GM19023 (cell line): ENCODE data around the gene FRMD4A.

Experiments
- ATAC-seq: cut with Tn5 transposase; IDR thresholded peaks from one replicate; pipeline ENCODE4 v1.9.1; 2021; ENCODE audit warnings: mild to moderate bottlenecking, moderate library complexity; ENCODE audit not compliant: unreplicated experiment

Gene FRMD4A

DNA sequence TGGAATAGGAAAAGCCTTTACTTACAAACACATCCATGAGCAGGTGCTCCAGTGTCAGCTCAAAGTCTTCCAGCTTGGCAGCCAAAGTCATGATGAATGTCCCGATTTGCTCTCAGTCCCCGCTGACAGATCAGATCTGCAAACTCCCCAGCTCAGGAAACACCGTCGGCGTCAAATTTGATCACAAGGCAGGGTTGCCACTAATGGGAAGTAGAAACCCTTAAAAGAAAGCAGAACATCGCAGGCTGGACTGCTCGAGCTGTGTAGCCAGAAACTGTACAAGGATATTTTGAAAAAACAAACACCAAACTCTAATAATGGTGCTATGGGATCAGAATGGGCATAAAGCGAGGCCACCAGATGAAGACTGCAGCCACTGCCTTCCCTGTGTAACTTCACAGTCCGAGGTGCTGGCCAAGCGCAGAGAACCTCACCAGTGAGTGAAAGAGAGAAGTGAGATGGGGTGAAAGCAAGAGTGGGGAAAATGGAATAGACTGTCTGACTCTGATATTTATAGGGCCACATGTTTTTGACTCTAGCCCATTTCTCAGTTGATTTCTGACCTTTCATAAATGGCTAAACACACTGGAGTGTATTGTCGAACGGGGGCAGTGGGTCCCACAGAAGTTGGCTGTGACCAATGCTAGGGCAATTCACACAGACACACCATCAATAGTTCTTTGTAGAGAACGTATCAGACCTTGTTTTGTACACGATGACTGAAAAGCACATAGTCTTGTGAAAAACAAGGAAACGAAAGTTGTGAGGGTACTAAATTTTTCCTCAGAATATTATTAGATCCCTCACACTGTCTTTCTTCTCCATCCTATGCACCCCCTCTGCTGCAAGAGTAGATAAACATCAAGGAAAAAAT is 306.2 kb downstream of the FRMD4A start:
- ATAC-seq = no peak

- ATAC-seq = no peak
Measured at GRCh38 chr10:14023673-14024328, 306.9 kb downstream of the FRMD4A start.

DNA sequence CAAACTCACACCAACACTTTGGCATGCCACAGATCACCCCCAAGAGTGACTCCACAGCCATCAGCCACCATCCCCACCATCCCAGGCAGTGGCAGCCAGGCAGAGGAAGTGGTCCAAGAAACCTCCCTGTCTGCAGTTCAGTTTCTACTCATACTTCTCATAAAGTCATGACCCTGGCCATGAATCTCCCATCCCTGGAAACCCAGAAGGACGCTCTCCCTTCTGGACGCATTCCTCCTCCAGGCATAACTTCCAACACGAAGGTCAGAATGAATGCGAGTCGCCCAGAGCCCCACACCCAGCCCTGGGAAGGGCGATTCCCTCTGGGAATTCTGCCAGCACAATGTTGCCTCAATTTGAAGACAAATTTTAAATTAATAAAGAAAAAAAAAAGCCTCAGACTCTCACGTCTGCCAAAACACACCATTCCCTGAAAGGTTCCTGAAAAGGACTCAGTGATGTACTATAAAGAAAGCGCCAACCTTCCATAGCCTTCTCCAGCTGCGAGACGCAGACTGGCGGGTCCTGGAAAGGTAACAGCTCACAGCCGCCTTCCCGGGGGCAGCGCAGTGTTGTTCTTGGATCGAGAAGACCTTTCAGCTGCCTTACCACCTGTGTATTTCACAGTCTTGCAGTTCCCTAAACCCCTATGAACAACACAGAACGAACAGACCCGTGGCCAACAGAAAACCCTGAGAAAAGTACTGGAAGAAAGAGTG is 307.6 kb downstream of the FRMD4A start:
- ATAC-seq = no peak

DNA sequence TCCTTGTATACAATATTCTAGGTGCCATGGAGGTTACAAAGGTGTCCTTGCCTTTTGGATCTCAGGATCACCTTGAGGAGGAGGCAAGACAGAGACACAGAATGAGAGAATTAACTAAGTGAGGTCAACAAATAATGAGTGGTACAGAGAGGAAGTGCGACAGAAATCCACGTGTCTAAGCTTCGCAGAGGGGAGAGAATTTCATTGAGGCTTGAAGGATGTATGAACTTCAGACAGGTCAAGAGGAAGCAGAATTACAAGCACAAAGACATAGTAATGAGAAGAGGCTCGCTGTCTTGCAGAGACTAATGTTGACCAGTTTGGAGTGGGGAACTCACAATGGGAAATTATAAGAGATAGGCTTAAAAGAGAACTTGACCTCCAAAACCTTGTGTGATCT is 308.7 kb downstream of the FRMD4A start:
- ATAC-seq = no peak

DNA sequence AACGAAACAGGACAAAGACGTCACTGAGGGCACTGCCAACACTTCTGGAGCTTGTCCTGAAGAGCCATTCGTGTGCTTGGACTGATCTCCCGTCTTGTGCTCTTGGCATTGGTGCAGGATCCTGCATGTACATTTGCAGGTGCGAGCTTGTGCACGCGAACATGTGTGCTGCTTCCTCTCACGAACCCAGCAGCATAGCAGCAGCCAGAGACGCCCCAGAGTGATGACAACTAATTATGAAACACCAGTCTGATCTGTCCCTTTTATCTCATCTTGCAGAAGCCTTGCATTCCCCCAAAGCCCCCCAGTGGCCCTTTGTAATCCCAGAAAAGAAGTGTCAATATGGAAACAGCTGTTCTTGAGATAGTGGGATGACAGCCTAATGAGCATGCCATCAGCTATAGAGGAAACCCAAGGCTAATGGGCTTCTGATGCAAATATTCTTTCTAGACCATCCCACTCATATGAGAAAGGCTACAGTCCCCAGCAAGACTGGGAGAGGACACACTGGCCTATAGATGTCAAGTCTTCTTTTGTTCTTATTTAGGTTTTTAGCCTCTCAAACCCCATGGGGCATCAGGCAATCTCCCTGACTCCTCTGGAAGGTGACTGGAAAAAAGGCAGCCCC is 310.6 kb downstream of the FRMD4A start:
- ATAC-seq = no peak

DNA sequence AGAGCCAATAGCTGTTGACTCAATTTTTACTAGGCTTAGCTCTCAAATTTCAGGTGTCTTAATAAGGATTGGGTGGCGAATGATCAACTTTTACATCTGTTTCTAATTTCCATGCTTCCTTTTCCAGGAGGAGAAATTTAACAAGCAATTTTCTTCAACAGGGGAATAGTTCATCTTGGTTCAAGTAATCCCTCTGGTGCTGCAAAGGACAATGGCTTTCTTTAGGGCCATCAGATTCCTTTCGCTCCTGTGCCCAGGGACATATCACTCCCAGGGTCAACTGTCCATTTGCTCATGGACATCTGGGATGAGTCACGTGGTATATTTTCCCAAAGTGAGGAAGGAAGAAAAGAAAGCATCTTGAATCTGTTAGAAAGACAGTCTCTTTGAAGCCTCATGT is 313.3 kb downstream of the FRMD4A start:
- ATAC-seq = no peak

DNA sequence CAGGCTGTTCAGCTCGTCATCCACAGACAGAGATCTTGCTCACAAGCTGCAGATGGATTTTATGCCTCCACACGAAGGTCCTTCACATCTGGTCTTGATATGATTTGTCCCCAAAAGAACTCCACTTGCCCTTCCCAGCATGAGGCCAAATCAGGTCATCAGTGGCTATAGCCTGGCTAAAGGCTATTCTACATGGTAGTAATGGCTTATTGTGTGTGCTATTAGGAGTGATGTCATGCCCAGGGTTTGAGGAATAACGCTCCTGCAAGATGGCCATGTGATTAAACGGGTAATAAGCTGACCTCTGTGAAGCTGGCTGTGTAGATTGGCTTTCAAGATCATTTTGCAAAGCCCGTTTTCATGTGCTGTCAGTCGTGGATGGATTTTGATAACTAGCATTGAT is 313.8 kb downstream of the FRMD4A start:
- ATAC-seq = no peak

DNA sequence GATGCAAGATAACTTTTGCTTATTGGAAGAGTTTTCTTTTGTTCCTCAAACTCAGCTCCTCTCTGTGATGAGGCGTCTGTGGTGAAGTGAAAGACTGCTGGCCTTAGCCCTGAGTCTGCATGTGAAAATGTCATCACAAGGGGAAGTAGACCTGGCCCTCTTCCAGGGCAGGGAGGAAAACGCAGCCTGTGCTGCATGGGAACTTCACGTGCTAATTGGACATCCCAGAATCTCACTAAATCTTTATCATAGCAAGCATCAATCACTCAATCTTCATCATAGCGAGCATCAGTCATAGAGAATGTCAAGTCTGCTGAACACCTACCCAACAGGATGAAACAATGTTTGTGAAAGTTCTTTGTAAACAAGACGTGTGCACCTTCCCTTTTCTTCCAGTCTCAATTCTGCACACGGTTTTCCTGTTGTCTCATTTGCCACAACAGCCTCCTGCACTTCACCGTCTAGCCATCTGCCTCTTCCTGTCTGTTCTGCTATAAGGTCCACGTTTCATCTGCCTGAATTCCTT is 314.6 kb downstream of the FRMD4A start:
- ATAC-seq = no peak

DNA sequence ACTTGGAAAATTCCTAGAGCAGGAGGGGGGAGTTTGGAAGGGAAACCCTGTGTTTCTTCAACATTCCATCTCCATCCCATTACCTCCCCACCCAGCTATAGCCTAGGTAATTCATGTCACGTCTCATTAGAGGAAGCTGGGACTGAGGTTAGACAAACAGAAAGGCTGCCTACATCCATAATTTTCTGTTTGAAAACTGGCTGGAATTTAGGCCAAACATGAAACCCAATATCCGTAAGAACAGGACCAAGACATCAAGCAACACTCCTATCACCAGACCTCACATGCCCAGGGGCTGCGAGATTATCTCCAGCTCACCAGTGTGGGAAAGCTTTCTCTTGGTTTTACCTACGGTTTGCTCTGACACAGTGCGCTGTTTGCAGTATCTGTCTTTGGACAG is 316.3 kb downstream of the FRMD4A start:
- ATAC-seq = no peak

DNA sequence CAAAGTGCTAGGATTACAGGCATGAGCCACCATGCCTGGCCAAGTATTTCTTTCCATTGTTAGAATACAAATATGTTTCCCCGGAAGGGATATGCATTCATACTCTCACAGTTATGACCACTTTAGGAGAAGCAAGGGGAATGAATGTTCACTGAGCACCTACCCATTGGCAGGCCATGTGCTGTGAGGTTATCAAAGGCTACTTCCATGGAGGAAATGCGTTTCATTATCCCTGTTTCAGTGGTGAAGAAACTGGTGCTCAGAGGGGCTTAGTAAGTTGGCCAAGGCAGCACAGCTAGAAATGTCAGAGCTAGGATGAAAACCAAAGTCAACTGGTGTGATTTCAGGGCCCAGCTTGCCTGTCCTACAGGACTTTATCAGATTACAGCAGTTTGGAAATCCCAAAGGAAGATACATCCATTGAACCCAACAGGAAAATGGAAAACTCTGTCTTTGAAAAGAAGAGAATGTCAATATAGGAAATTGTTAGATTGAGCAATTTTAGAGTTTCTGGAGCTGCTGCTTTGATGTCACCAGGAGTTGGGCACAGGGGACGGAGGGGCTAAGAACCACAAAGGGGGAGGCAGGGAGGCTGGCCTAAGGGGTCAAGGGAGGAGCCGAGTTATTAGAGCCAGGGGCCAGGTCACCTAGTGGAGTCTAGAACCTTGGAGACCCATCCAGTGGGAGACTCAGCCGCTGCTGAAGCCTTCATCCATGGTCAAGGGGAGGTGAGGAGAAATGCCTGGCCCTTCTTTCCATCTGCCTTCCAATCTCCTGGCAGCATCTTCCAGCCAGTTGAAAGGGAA is 319.8 kb downstream of the FRMD4A start:
- ATAC-seq = no peak

DNA sequence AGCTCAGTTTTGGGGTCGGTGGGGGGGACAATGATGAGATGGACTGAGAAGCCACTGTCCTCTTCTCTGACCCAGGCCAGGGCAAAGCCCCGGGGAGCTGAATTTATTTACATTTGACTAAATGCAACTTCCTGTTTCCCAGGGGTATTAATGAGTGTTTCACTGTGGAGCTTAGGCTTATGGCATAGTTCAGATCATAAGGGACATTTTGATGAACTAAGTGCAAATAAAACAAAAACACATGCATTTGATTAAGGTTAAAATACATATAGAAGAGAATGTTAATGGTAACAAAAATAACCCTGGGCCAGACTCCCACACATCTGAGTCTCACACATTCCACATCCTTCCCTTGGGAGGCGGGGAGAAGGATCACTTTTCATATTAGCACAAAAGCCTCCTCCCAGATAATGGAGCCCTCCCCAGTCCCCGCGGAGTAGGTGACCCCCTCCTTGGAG is 320.6 kb downstream of the FRMD4A start:
- ATAC-seq = no peak

- ATAC-seq = peak; percentile 54
Measured at GRCh38 chr10:14009371-14010100, 321.2 kb downstream of the FRMD4A start.

GRCh38 chr10:14008740-14009080 is 322.0 kb downstream of the FRMD4A start:
- no peak for ATAC-seq

DNA sequence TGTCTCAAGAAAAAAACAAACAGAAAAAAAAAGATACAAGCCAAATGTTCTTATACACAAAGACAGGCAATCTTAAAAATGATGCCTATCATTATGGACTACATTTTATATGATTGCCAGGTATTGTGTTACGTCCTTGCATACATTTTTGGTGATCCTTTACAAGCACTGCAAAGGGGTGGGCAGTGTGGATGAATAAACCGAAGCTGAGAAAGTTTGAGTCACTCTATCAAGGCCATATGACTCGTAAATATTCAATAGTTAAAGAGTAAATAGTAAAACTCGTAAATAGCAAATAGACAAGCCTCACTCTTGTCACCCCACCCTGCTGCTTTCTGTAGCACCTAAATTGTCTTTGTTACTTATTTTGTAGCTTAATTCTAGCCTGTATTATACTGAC is 326.2 kb downstream of the FRMD4A start:
- ATAC-seq = no peak

DNA sequence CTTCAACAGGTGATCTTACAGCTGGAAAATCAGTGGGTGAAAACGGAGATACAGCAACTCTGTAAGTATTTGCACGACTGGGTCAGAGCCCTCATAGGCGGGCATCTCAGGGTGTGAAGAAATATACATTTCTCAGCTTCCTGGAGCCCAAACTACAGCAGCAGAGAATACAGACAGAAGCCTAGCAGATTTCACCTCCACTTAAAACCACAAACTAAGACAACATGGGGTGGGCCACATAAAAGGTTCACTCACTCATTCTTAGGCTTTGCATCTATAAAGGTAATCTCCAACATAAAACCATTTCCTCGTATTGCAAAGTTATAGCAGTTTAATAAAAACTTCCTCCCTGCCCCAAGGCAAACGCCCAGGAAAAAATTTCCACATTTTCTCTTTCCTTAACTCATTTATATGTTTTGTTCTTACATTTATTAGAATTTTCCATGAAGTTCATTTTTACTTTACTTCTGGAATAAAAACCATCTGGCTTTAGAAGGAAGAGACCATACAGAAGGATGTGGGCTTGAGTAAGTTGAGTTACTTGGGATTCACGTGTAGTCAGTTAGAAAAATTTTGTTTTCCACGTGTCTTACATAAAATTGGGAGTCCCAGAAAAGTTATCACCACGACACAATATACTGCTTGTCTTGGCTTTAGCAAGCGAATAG is 327.1 kb downstream of the FRMD4A start:
- no peak for ATAC-seq

DNA sequence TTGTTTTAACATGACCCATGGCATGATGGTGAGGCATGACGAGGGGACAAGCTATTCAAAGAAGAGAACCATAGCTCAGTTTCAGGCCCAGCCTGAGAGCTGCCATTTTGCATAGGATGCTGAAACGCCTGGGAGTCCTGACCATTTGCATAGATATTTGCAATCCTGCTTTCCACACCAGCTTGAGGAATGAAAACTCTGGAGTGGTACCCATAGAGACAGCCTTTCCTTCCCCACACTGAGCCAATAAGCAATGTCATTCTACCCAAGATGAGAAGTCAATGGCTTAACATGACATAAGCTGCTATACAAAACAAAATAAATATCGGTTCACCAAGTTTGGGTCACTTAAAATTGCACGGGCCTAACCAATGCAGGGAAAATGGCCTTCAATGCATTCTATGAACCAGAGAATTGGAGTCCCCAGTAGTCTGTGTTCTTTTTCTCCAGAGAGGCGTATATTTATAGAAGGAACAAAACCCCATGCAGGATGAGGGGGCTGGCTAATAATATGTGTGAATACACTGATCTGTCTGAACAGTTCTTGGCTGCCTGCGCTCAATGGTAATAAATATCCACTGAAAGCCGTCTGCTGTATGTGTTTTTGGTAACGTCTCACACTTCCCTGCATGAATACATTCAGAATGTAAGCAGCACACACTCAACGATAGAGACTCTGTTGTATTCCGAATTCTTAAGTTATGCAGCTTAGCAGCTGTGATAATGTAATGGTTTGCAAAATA is 329.3 kb downstream of the FRMD4A start:
- ATAC-seq = no peak

DNA sequence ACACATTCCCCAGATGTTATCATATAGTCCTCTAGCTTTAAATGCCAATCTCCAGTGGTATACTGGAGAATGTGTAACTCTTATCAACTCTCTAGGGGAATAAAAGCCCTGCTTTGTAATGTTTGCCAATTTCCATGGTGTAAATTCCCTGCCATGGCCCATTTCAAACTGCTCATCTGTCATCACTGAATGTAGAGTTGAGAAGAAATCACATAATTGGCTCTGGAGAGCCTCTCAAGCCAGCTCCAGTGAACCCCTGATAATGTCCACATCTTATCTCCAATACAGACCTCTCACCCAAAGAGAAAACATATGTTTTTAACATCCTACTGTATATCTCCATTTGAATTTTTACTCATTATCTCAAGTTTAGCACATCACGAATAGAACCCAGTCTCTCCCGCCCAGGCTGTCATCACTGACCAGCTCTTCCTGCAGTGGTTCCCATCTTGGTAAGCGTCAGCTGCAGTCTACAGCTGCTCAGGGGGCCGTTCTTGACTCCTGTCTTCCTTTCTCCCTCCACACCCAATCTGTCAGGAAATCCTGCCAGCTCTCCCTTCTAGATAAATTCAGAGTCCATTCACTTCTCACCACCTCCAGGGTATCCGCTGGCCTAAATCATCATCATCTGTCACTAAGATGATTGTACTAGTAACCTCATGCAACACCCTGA is 332.4 kb downstream of the FRMD4A start:
- ATAC-seq = no peak

- ATAC-seq = no peak
Measured at GRCh38 chr10:13997650-13998049, 333.1 kb downstream of the FRMD4A start.
